Endothelial cell of umbilical vein (primary cell): ENCODE data around the gene CRISPLD2. TPM values are rescaled to one million over a fixed set of nuclear protein-coding genes. Genes with fewer than 3 reads are reported as not detected.

Experiments used
- BruUV-seq: library from RNA; stranded (reverse); fragments of 400-500 nt; replicated peaks from 2 replicates; lab custom pipeline; 2021; lab: Mats Ljungman, UMichigan
- CTCF ChIA-PET: fragments of 300-600, 350-600 bp; sonication (Branson Sonifier 250); formaldehyde crosslinking; loops from one replicate; lab custom pipeline; 2021; ENCODE audit warnings: antibody characterized with exemption, inconsistent platforms; lab: Charles Lee
- POLR2A ChIA-PET: fragments of 300-600, 350-600 bp; sonication (Branson Sonifier 250); formaldehyde crosslinking; loops from one replicate; lab custom pipeline; 2021; ENCODE audit warnings: antibody characterized with exemption, inconsistent platforms; lab: Charles Lee
- DNase-seq: peaks from one replicate; pipeline ENCODE4 v3.0.0-alpha.2; 2011; ENCODE audit warnings: low read depth, low spot score
- FAIRE-seq: peaks from 2 replicates; lab custom pipeline; 2011; peaks lifted over from hg19 to GRCh38; lab: Jason Lieb, UNC
- H2AFZ ChIP-seq: 2 replicates; pipeline ENCODE4 v1.6.0; 2012; ENCODE audit warnings: low read depth, low read length, control low read depth, inconsistent platforms
- H3K27ac ChIP-seq: 2 replicates; pipeline ENCODE4 v1.5.1; 2011; ENCODE audit warnings: low read depth, mild to moderate bottlenecking, control low read depth, low read length, moderate library complexity; ENCODE audit not compliant: insufficient read depth
- H3K27me3 ChIP-seq, 2 experiments: 2 replicates each; pipeline versions ENCODE4 v1.6.0 to v1.6.1; 2011; ENCODE audit warnings: low read length in 2 of 2, mixed read lengths in 1 of 2; ENCODE audit not compliant: control insufficient read depth in 2 of 2, insufficient read depth in 2 of 2
- H3K36me3 ChIP-seq, 2 experiments: 2 replicates in 1 of 2; 3 replicates in 1 of 2; pipeline ENCODE4 v1.5.1; 2011; ENCODE audit warnings: low read length in 2 of 2, mild to moderate bottlenecking in 1 of 2, moderate library complexity in 1 of 2; ENCODE audit not compliant: control insufficient read depth in 2 of 2, insufficient read depth in 2 of 2; ENCODE audit errors: extremely low read depth in 1 of 2
- H3K4me1 ChIP-seq: 3 replicates; pipeline ENCODE4 v1.5.1; 2011; ENCODE audit warnings: mild to moderate bottlenecking, low read length; ENCODE audit not compliant: control insufficient read depth, insufficient read depth; ENCODE audit errors: extremely low read depth
- H3K4me2 ChIP-seq: 2 replicates; pipeline ENCODE4 v1.6.1; 2011; ENCODE audit warnings: low read length, control low read depth, mixed read lengths; ENCODE audit not compliant: insufficient read depth
- H3K4me3 ChIP-seq, 3 experiments: fragments of 200-600 bp in 1 of 3; sonication (generic), shearing (Covaris generic) in 1 of 3; replicated peaks in 1 of 3; 2 replicates each; pipeline ENCODE4 v1.5.1; 2011 to 2016; ENCODE audit warnings: control low read depth in 3 of 3, low read length in 3 of 3, mild to moderate bottlenecking in 2 of 3, inconsistent platforms in 1 of 3, low read depth in 1 of 3, moderate library complexity in 1 of 3; ENCODE audit not compliant: insufficient read depth in 1 of 3
- H3K79me2 ChIP-seq: 2 replicates; pipeline ENCODE4 v1.6.0; 2012; ENCODE audit warnings: low read length, inconsistent platforms; ENCODE audit not compliant: control insufficient read depth, insufficient read depth
- H3K9ac ChIP-seq: replicated peaks from 2 replicates; pipeline ENCODE3; 2011; ENCODE audit warnings: low read length, control low read depth; ENCODE audit not compliant: insufficient read depth; ENCODE audit errors: extremely low read depth
- H3K9me1 ChIP-seq: replicated peaks from 3 replicates; pipeline ENCODE4 v1.6.0; 2011; ENCODE audit warnings: mild to moderate bottlenecking, low read length; ENCODE audit not compliant: control insufficient read depth, insufficient read depth; ENCODE audit errors: extremely low read depth
- H3K9me3 ChIP-seq: replicated peaks from 2 replicates; pipeline ENCODE4 v1.5.1; 2012; ENCODE audit warnings: low read length, inconsistent platforms; ENCODE audit not compliant: control insufficient read depth, insufficient read depth
- H4K20me1 ChIP-seq: replicated peaks from 2 replicates; pipeline ENCODE3; 2011; ENCODE audit warnings: mild to moderate bottlenecking, low read length; ENCODE audit not compliant: control insufficient read depth, insufficient read depth; ENCODE audit errors: extremely low read depth
- EZH2 ChIP-seq: IDR thresholded peaks from 2 replicates; pipeline ENCODE4 v1.6.1; 2012; ENCODE audit warnings: borderline replicate concordance, low read depth, mild to moderate bottlenecking, moderate library complexity, low read length, inconsistent platforms; ENCODE audit not compliant: severe bottlenecking
- FOS ChIP-seq: IDR thresholded peaks from 2 replicates; pipeline ENCODE4 v1.6.1; 2011; ENCODE audit warnings: mild to moderate bottlenecking, low read length, moderate library complexity, borderline replicate concordance; ENCODE audit not compliant: insufficient read depth
- GATA2 ChIP-seq: IDR thresholded peaks from 2 replicates; pipeline ENCODE4 v1.7.0; 2011; ENCODE audit warnings: low read depth, mild to moderate bottlenecking, moderate library complexity, mixed read lengths, low read length; ENCODE audit not compliant: insufficient read length, insufficient read depth
- JUN ChIP-seq: IDR thresholded peaks from 2 replicates; pipeline ENCODE4 v1.6.1; 2011; ENCODE audit warnings: borderline replicate concordance, low read depth; ENCODE audit not compliant: insufficient read length, insufficient read depth
- MAX ChIP-seq: IDR thresholded peaks from 2 replicates; pipeline ENCODE4 v1.6.1; 2011; ENCODE audit not compliant: insufficient read depth, insufficient read length
- MYC ChIP-seq: IDR thresholded peaks from one replicate; pipeline ENCODE4 v1.6.1; 2011; ENCODE audit warnings: mild to moderate bottlenecking, low read depth, low read length
- POLR2A ChIP-seq: IDR thresholded peaks from 2 replicates; pipeline ENCODE4 v1.6.1; 2012; ENCODE audit warnings: low read depth, mild to moderate bottlenecking, control low read depth, low read length
- POLR2AphosphoS5 ChIP-seq: IDR thresholded peaks from 2 replicates; pipeline ENCODE4 v1.6.1; 2012; ENCODE audit warnings: low read depth, mild to moderate bottlenecking, control low read depth, low read length, moderate library complexity; ENCODE audit not compliant: insufficient read depth
- dilution Hi-C: fragments of 300-500 bp; cut with MboI; formaldehyde crosslinking; loops from one replicate; pipeline ENCODE4 v1.15.0; 2019; ENCODE audit warnings: low sequenced_read_pairs; ENCODE audit not compliant: extremely low pct_ligation_motif_present
- intact Hi-C: fragments of 100-400 bp; cut with micrococcal nuclease; formaldehyde crosslinking; loops from one replicate; pipeline ENCODE4 v1.10.0; 2022
- polyA plus RNA-seq, 4 experiments: library from polyadenylated mRNA; depleted of rRNA in 3 of 4; stranded (reverse) in 3 of 4; unstranded in 1 of 4; fragments of >200 nt; gene quantifications; 2 replicates each; pipeline versions ENCODE4 v1.2.1 to v1.2.3, GENCODE V29; 2011 to 2012; ENCODE audit warnings: missing spikeins in 1 of 4
- total RNA-seq: library from RNA; stranded (reverse); gene quantifications from 2 replicates; pipeline ENCODE4 v1.2.3, GENCODE V29; 2021
- TF ChIP-seq, protein P1 (sequence below), 2 donors: IDR thresholded peaks; 1 replicate in 1 of 2; 2 replicates in 1 of 2; pipeline ENCODE4 v1.5.1; 2011; ENCODE audit warnings: low read length in 2 of 2, mild to moderate bottlenecking in 2 of 2, moderate library complexity in 2 of 2, control low read depth in 1 of 2, inconsistent platforms in 1 of 2, low read depth in 1 of 2; ENCODE audit not compliant: insufficient read depth in 1 of 2; ENCODE audit errors: extremely low read depth in 1 of 2

Gene CRISPLD2
- total and polyA plus RNA-seq, 2 donors (not counting 3 experiments of a cell fraction or from before 2014, with no cell fraction given), result 0.14 to 0.73 TPM

DNA sequence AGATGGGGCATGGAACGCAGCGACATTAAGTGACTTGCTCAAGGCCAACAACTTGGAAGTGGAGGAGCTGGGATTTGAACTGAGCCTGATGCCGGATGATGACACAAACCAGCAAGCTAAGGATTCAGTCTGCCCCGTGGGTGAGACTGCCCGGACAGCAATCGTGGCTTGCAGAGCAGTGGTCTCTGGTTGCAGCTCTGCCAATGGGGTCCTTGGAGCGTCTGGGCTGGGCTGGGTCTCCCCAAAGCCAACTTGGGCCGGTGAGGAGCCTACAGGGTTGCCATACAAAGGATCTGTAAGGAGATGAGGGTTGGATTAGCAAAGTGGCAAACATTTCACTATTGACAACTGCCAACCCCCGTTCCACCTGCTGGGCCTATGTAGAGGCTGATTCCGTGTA is 2.6 kb upstream of the CRISPLD2 start:
- Histone ChIP-seq H3K27ac (no peak overlapping the region), H4K20me1 (no peaks in the 10 kb centered on the region), H3K9me1 (no peaks in the 10 kb centered on the region), H2AFZ (no peak overlapping the region), H3K9me3 (no peaks in the 10 kb centered on the region), H3K4me2 (no peak overlapping the region), H3K4me3 (no peak overlapping the region), H3K36me3 (no peaks in the 10 kb centered on the region), H3K79me2 (no peaks in the 10 kb centered on the region), H3K9ac (no peak overlapping the region), H3K4me1 (peaks cover 4% of the 10 kb centered on the region), H3K27me3 (peaks cover 6 to 18% of the 10 kb centered on the region in 2 experiments)
- CTCF ChIA-PET, result no interaction called here
- POLR2A ChIA-PET, result no interaction called here
- no peak for DNase-seq
- dilution Hi-C loops, result no loop called here
- no TSS peak for BruUV-seq
- intact Hi-C loops, result no loop called here
- TF ChIP-seq FOS, result no peak
- TF ChIP-seq JUN, result no peak
- no peak for TF ChIP-seq EZH2
- no peak for TF ChIP-seq POLR2A
- TF ChIP-seq, protein P1, sequence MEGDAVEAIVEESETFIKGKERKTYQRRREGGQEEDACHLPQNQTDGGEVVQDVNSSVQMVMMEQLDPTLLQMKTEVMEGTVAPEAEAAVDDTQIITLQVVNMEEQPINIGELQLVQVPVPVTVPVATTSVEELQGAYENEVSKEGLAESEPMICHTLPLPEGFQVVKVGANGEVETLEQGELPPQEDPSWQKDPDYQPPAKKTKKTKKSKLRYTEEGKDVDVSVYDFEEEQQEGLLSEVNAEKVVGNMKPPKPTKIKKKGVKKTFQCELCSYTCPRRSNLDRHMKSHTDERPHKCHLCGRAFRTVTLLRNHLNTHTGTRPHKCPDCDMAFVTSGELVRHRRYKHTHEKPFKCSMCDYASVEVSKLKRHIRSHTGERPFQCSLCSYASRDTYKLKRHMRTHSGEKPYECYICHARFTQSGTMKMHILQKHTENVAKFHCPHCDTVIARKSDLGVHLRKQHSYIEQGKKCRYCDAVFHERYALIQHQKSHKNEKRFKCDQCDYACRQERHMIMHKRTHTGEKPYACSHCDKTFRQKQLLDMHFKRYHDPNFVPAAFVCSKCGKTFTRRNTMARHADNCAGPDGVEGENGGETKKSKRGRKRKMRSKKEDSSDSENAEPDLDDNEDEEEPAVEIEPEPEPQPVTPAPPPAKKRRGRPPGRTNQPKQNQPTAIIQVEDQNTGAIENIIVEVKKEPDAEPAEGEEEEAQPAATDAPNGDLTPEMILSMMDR (IDR thresholded peaks at IDR 0.05; ENCODE audit: extremely low read depth in 1 of 2, insufficient read depth in 1 of 2, low read depth in 1 of 2, low read length in 2 of 2), result no peak
- no peak for TF ChIP-seq MYC
- TF ChIP-seq GATA2, result no peak
- TF ChIP-seq MAX, result no peak
- no peak for TF ChIP-seq POLR2AphosphoS5
- no peak for FAIRE-seq
